COLO829 (cell line): Measurements from ENCODE around the gene SLC25A23.

Experiments
- DNase-seq: peaks from one replicate; pipeline ENCODE4 v3.0.0; 2012; ENCODE audit warnings: low spot score

Gene SLC25A23

GRCh38 chr19:6424939-6425731 lies 34.5 kb downstream of the SLC25A23 start:
- DNase-seq, result peak; percentile 100

- DNase-seq, result no peak
Measured at GRCh38 chr19:6424195-6424938, 35.2 kb downstream of the SLC25A23 start, which contains the start of gene KHSRP. KHSRP (minus strand) TSS chr19:6424811; CDS start chr19:6424701, 110 bp downstream.

GRCh38 chr19:6423499-6424194 lies 35.9 kb downstream of the SLC25A23 start:
- DNase-seq, result peak; percentile 63

GRCh38 chr19:6421075-6422014 lies 38.2 kb downstream of the SLC25A23 start:
- DNase-seq, result no peak

- DNase-seq, result no peak
Measured at GRCh38 chr19:6418562-6418932, 41.0 kb downstream of the SLC25A23 start.

- no peak for DNase-seq
Measured at GRCh38 chr19:6417713-6418561, 41.7 kb downstream of the SLC25A23 start.

- DNase-seq, result no peak
Measured at GRCh38 chr19:6416658-6417405, 42.8 kb downstream of the SLC25A23 start.

GRCh38 chr19:6415591-6416190 lies 43.9 kb downstream of the SLC25A23 start:
- DNase-seq, result no peak

- DNase-seq, result no peak
Measured at GRCh38 chr19:6414793-6415590, 44.6 kb downstream of the SLC25A23 start.

- no peak for DNase-seq
Measured at GRCh38 chr19:6413721-6414643, 45.6 kb downstream of the SLC25A23 start.

- DNase-seq, result no peak
Measured at GRCh38 chr19:6413291-6413690, 46.3 kb downstream of the SLC25A23 start.

- DNase-seq, result no peak
Measured at GRCh38 chr19:6412447-6413091, 47.0 kb downstream of the SLC25A23 start.

GRCh38 chr19:6412061-6412446 lies 47.5 kb downstream of the SLC25A23 start:
- no peak for DNase-seq

- DNase-seq, result no peak
Measured at GRCh38 chr19:6409346-6409745, 50.2 kb downstream of the SLC25A23 start.

GRCh38 chr19:6406401-6406800 lies 53.2 kb downstream of the SLC25A23 start:
- DNase-seq, result no peak

GRCh38 chr19:6402837-6403608 lies 56.6 kb downstream of the SLC25A23 start:
- DNase-seq, result no peak
